Measurements from ENCODE around the gene PTAR1. TPM values are rescaled to one million over a fixed set of nuclear protein-coding genes. Genes with fewer than 3 reads are reported as not detected.

PTAR1 gene
- total RNA-seq, 1 donor from 2014 or later, result 48.2 TPM

DNA sequence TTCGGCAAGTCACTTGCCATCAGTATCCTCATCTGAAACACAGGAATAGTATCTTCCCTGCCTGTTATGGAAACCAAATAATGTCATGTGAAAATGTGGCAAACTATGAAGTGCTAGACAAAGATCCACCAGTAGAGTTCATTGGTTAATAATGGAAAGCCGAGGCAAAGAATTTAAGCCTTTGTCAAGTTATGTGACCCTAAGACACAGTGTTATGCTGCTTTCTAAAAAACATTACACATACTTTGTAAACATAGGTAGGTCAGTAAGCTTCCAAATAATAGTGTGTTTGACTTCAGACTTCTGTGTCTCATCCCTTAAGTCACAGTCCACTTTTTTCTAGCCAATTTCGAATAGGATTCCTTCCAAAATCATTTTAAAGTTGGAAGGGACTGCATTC is 6.0 kb downstream of the PTAR1 start:
- Mint-ChIP-seq H3K4me1 (ENCODE audit: low read depth) (peaks cover 32% of the 10 kb centered on the region), H3K27ac (ENCODE audit: unreplicated experiment) (no peak overlapping the region), H3K9me3 (ENCODE audit: low read depth) (no peaks in the 10 kb centered on the region), H3K36me3 (ENCODE audit: low read depth) (peaks cover 3% of the 10 kb centered on the region), H3K27me3 (ENCODE audit: low read depth) (no peaks in the 10 kb centered on the region), H3K4me3 (ENCODE audit: unreplicated experiment) (no peak overlapping the region)
- TF ChIP-seq CTCF (IDR thresholded peaks at IDR 0.05), result no peak
- DNase-seq (ENCODE audit: low spot score), result no peak

DNA sequence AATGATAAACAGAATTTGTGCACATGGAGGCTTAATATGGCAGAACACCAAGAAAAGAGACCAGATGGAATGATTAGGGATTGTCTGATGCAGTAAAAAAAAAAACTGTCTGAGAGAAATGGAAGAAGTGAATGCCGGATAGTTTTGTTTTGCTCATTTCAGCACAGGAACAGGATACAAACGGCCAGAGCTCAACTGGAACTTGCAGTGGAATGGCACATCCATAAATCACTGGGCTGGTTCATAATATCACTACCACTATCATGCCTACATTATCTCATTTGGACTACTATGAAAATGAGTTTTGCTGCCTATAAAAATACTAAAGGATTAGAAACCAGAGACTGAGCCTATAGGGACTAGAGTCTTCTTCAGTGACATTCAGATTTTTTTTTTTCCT is 9.7 kb downstream of the PTAR1 start:
- Mint-ChIP-seq H3K27me3 (ENCODE audit: low read depth) (no peaks in the 10 kb centered on the region), H3K36me3 (ENCODE audit: low read depth) (peaks cover 3% of the 10 kb centered on the region), H3K9me3 (ENCODE audit: low read depth) (no peaks in the 10 kb centered on the region), H3K27ac (ENCODE audit: unreplicated experiment) (peak overlapping the region; percentile 61), H3K4me1 (ENCODE audit: low read depth) (peaks cover 41% of the 10 kb centered on the region), H3K4me3 (ENCODE audit: unreplicated experiment) (no peak overlapping the region)
- no peak for DNase-seq (ENCODE audit: low spot score)
- no peak for TF ChIP-seq CTCF (IDR thresholded peaks at IDR 0.05)

- no peak for TF ChIP-seq CTCF (IDR thresholded peaks at IDR 0.05)
- no peak for DNase-seq (ENCODE audit: low spot score)
- H3K4me3 Mint-ChIP-seq (ENCODE audit: unreplicated experiment), result no peak overlapping the region
- no peaks in the 10 kb centered on the region for H3K9me3 Mint-ChIP-seq (ENCODE audit: low read depth)
- peaks cover 4% of the 10 kb centered on the region for H3K36me3 Mint-ChIP-seq (ENCODE audit: low read depth)
- H3K27me3 Mint-ChIP-seq (ENCODE audit: low read depth), result no peaks in the 10 kb centered on the region
- peaks cover 41% of the 10 kb centered on the region for H3K4me1 Mint-ChIP-seq (ENCODE audit: low read depth)
- H3K27ac Mint-ChIP-seq (ENCODE audit: unreplicated experiment), result peak overlapping the region; percentile 14
Measured at GRCh38 chr9:69748304-69748703, 11.5 kb downstream of the PTAR1 start.

DNA sequence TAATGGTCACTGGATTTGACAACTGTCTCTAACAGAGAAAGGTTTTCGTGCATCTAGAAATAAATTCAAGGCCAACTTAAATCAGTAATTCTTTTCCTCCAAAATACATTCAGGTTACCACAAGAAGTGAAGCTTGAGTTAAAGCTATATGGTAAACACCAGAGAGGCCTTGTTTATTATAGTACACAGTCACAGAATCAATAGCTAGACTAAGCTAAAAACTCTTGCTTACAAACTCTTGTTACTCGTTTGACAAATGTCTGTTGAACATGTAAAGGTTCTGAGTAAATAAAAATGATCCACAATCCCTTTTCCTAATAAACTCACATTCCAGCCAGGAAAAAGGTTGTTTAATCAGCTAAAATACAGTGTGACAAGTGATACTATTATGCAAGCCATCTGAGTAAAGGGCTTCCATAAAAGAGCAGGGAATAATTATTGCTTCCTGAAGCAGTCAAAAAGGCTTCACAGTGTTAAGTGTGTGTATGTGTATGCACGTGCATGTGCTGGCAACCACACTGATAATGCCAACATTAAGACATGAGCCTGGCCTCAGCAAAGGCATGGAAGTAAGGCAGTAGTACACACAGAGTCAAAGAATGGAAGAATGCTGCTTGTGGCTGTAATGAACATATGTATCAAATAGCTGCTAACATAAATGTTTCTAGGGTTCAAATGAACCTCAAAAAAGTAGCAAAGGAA is 12.8 kb downstream of the PTAR1 start:
- Mint-ChIP-seq H3K4me1 (ENCODE audit: low read depth) (peaks cover 41% of the 10 kb centered on the region), H3K27ac (ENCODE audit: unreplicated experiment) (no peak overlapping the region), H3K36me3 (ENCODE audit: low read depth) (peaks cover 4% of the 10 kb centered on the region), H3K9me3 (ENCODE audit: low read depth) (no peaks in the 10 kb centered on the region), H3K27me3 (ENCODE audit: low read depth) (no peaks in the 10 kb centered on the region), H3K4me3 (ENCODE audit: unreplicated experiment) (no peak overlapping the region)
- no peak for DNase-seq (ENCODE audit: low spot score)
- no peak for TF ChIP-seq CTCF (IDR thresholded peaks at IDR 0.05)

- H3K9me3 Mint-ChIP-seq (ENCODE audit: low read depth), result no peaks in the 10 kb centered on the region
- no peak overlapping the region for H3K4me3 Mint-ChIP-seq (ENCODE audit: unreplicated experiment)
- peaks cover 4% of the 10 kb centered on the region for H3K36me3 Mint-ChIP-seq (ENCODE audit: low read depth)
- peak; percentile 63 for TF ChIP-seq CTCF (IDR thresholded peaks at IDR 0.05)
- H3K27ac Mint-ChIP-seq (ENCODE audit: unreplicated experiment), result no peak overlapping the region
- no peak for DNase-seq (ENCODE audit: low spot score)
- H3K4me1 Mint-ChIP-seq (ENCODE audit: low read depth), result peaks cover 33% of the 10 kb centered on the region
- H3K27me3 Mint-ChIP-seq (ENCODE audit: low read depth), result no peaks in the 10 kb centered on the region
Measured at GRCh38 chr9:69745716-69746437, 13.9 kb downstream of the PTAR1 start.

Measured in chondrocyte (in vitro differentiated cells).